MM.1S (cell line): ENCODE results near the gene USF3.

Experiments
- EZH2 ChIP-seq: fragments of 300-600 bp; sonication (generic); optimal IDR thresholded peaks from 2 replicates; pipeline ENCODE3; 2017; ENCODE audit warnings: low read depth, mild to moderate bottlenecking, antibody characterized with exemption, low read length, mixed read lengths
- EZH2phosphoT487 ChIP-seq: fragments of 300-600 bp; sonication (generic); IDR thresholded peaks from 2 replicates; pipeline ENCODE4 v1.6.1; 2018; ENCODE audit warnings: antibody characterized with exemption, low read length
- TF ChIP-seq, protein P1 (sequence below): fragments of 300-600 bp; sonication (generic); IDR thresholded peaks from 2 replicates; pipeline ENCODE4 v1.5.1; 2016; ENCODE audit warnings: antibody characterized with exemption, low read length, mixed read lengths

DNA sequence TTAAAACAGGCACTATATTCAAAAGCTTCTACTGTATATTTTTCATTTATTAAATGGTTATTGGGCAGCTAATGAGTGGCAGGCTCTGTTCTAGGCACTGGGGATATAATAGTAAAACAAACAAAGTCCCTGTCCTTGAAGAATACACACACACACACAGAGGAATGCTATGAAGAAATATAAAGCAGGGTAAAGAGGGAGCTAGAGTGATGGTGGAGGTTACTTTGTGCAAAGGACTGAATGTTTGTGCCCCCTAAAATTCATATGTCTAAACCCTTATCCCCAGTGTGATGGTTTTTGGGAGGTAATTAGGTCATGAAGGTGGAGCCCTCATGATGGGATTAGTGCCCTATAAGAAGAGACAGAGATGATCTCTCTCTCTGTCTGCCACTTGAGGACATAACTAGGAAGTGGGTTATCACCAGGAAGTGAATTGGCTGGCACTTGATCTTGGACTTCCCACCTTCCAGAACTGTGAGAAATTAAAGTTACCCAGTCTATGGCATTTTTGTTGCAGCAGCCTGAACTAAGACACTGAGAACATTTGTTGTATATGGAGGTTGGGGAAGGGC is 31.8 kb downstream of the USF3 start:
- TF ChIP-seq, protein P1, sequence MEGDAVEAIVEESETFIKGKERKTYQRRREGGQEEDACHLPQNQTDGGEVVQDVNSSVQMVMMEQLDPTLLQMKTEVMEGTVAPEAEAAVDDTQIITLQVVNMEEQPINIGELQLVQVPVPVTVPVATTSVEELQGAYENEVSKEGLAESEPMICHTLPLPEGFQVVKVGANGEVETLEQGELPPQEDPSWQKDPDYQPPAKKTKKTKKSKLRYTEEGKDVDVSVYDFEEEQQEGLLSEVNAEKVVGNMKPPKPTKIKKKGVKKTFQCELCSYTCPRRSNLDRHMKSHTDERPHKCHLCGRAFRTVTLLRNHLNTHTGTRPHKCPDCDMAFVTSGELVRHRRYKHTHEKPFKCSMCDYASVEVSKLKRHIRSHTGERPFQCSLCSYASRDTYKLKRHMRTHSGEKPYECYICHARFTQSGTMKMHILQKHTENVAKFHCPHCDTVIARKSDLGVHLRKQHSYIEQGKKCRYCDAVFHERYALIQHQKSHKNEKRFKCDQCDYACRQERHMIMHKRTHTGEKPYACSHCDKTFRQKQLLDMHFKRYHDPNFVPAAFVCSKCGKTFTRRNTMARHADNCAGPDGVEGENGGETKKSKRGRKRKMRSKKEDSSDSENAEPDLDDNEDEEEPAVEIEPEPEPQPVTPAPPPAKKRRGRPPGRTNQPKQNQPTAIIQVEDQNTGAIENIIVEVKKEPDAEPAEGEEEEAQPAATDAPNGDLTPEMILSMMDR = no peak
- TF ChIP-seq EZH2phosphoT487 (no peak), EZH2 (no peak)
